GM12801 (cell line): ENCODE measurements around the gene WWOX.

Source experiments
- CTCF ChIP-seq: IDR thresholded peaks from one replicate; pipeline ENCODE4 v1.5.1; 2011; ENCODE audit warnings: control low read depth; ENCODE audit not compliant: insufficient read length; ENCODE audit errors: extremely low read depth

Gene WWOX

GRCh38 chr16:78484509-78485058, 385.1 kb downstream of the WWOX start:
- no peak for TF ChIP-seq CTCF

DNA sequence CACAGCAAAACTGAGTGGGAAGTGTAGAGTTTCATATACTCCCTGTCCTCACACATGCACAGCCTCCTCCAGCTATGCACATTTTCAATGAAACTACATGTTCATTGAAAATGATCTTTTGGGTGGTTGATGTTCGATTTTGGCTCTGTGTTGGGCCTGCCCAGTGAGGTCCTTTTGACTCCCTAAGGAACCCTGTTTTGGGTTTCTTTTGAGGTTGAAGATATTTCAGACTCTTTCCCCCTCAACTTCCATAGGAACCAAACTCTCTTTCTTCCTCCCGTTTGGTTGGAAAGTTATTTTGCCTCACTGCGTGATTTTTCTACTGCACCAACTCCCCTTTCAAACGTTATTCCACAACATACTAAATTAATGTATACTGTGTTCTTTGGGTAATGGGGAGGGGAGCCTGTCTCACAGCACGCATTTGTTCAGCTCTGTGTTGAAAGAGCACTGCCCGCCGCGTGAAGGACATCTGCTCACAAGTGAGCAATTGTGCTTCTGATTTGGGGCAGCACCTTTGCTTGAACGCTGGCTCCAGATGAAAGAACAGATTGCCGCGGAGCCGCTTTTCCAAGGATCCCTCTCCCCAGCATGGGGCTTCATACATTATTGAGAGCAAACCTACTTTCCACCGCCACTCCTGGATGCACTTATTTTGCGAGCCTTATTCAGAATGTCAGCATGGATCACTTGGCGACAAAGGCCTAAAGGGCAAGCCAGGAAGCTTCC, 385.9 kb downstream of the WWOX start:
- no peak for TF ChIP-seq CTCF

- no peak for TF ChIP-seq CTCF
Observed at GRCh38 chr16:78485917-78486257, 386.4 kb downstream of the WWOX start.

- no peak for TF ChIP-seq CTCF
Observed at GRCh38 chr16:78487471-78487870, 388.0 kb downstream of the WWOX start.

GRCh38 chr16:78489072-78489471, 389.6 kb downstream of the WWOX start:
- TF ChIP-seq CTCF = no peak

DNA sequence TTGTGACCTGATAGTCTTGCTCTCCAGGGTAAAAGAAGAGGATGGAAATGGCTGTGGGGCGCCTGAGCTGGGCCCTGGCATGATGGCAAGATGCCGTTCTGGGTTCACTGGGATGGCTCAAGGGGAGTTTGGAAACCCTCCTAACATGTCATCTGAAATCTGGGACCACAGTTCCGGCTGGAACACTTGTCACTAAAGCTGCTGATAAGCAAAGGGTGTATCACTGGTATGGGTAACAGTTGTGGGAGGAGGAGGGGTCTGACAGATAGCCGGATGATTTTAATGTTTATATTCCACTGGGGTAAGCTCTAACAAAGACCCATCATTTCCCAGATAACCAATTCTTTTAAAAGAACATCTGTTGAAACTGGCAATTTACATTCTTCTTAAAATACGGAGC, 390.2 kb downstream of the WWOX start:
- TF ChIP-seq CTCF = no peak

GRCh38 chr16:78490431-78490830, 391.0 kb downstream of the WWOX start:
- TF ChIP-seq CTCF = no peak
